ENCODE data around the gene GABPB2. TPM values are rescaled to one million over a fixed set of nuclear protein-coding genes. Genes with fewer than 3 reads are reported as not detected.

Gene GABPB2
- total RNA-seq, 4 donors from 2014 or later, result 7.9 to 32.2 (median 15.8) TPM

GRCh38 chr1:151146412-151147131, 76.0 kb downstream of the GABPB2 start, which contains the start of gene SEMA6C:
Gene SEMA6C, minus strand, starts transcription at chr1:151146631. Its CDS starts 4,010 bp downstream, at chr1:151142621.
- TF ChIP-seq CTCF (IDR thresholded peaks at IDR 0.05) (no peak), POLR2A (IDR thresholded peaks at IDR 0.05) (peak; percentile 60 to 83)
- peak within 1 kb of the TSS; percentile 32 to 79 (median 66) for H3K27ac ChIP-seq
- no peaks in the 10 kb centered on the region for H3K36me3 ChIP-seq
- H3K27me3 ChIP-seq, result no peaks in the 10 kb centered on the region
- H3K4me3 ChIP-seq, result peak within 1 kb of the TSS; percentile 72 to 88 (median 82)
- peaks cover 0 to 30% (median 0%) of the 10 kb centered on the region in 4 donors for H3K4me1 ChIP-seq
- DNase-seq, result peak; percentile 88 to 96 (median 96)
- no peaks in the 10 kb centered on the region for H3K9me3 ChIP-seq

- Histone ChIP-seq H3K4me3 (peak overlapping the region; percentile 72 to 88 (median 82)), H3K27me3 (no peaks in the 10 kb centered on the region), H3K36me3 (no peaks in the 10 kb centered on the region), H3K4me1 (peaks cover 0 to 30% (median 0%) of the 10 kb centered on the region in 4 donors), H3K9me3 (no peaks in the 10 kb centered on the region), H3K27ac (peak overlapping the region; percentile 18 to 79 (median 66))
- no peak for DNase-seq
- no peak for TF ChIP-seq POLR2A (IDR thresholded peaks at IDR 0.05)
- no peak for TF ChIP-seq CTCF (IDR thresholded peaks at IDR 0.05)
These were observed 76.6 kb downstream of the GABPB2 start for GRCh38 chr1:151147132-151147503.

- Histone ChIP-seq H3K9me3 (no peaks in the 10 kb centered on the region), H3K27ac (peak overlapping the region in 3 of 4 donors; percentile 18 to 79 (median 61)), H3K36me3 (no peaks in the 10 kb centered on the region), H3K4me1 (peaks cover 0 to 30% (median 0%) of the 10 kb centered on the region in 4 donors), H3K4me3 (peak overlapping the region in 2 of 4 donors; percentile 77 to 88), H3K27me3 (no peaks in the 10 kb centered on the region)
- peak in 1 of 2 donors; percentile 15 for TF ChIP-seq POLR2A (IDR thresholded peaks at IDR 0.05)
- TF ChIP-seq CTCF (IDR thresholded peaks at IDR 0.05), result no peak
- DNase-seq, result peak in 1 of 3 donors; percentile 62
These were observed 77.1 kb downstream of the GABPB2 start for GRCh38 chr1:151147665-151148064.

- peak; percentile 74 to 93 (median 88) for DNase-seq
- Histone ChIP-seq H3K9me3 (no peaks in the 10 kb centered on the region), H3K36me3 (peaks cover 0 to 30% (median 0%) of the 10 kb centered on the region in 3 donors), H3K27ac (peak within 1 kb of the TSS; percentile 37 to 79 (median 54)), H3K4me1 (peaks cover 0 to 7% (median 0%) of the 10 kb centered on the region in 4 donors), H3K27me3 (no peaks in the 10 kb centered on the region), H3K4me3 (peak within 1 kb of the TSS; percentile 34 to 56 (median 46))
- TF ChIP-seq CTCF (IDR thresholded peaks at IDR 0.05) (no peak), POLR2A (IDR thresholded peaks at IDR 0.05) (no peak)
These were observed 85.9 kb downstream of the GABPB2 start, which contains the start of gene TNFAIP8L2 for GRCh38 chr1:151156515-151156819. Gene TNFAIP8L2, plus strand, starts transcription at chr1:151156649. Its CDS starts 2,049 bp downstream, at chr1:151158698.

GRCh38 chr1:151157067-151157531, 86.5 kb downstream of the GABPB2 start:
- Histone ChIP-seq H3K27ac (peak overlapping the region; percentile 37 to 79 (median 54)), H3K4me3 (peak overlapping the region; percentile 34 to 56 (median 46)), H3K36me3 (peaks cover 0 to 30% (median 0%) of the 10 kb centered on the region in 3 donors), H3K27me3 (no peaks in the 10 kb centered on the region), H3K9me3 (no peaks in the 10 kb centered on the region), H3K4me1 (peaks cover 0 to 7% (median 0%) of the 10 kb centered on the region in 4 donors)
- peak in 2 of 3 donors; percentile 80 to 84 for DNase-seq
- TF ChIP-seq POLR2A (IDR thresholded peaks at IDR 0.05) (no peak), CTCF (IDR thresholded peaks at IDR 0.05) (no peak)
